Keratinocyte (primary cell): ENCODE measurements around the gene LARGE1. TPM values are rescaled to one million over a fixed set of nuclear protein-coding genes. Genes with fewer than 3 reads are reported as not detected.

ENCODE experiments used
- DNase-seq: peaks from one replicate; pipeline ENCODE4 v3.0.0-alpha.2; 2011; ENCODE audit warnings: low read depth, missing footprints, low spot score
- FAIRE-seq: peaks from 2 replicates; lab custom pipeline; 2011; peaks lifted over from hg19 to GRCh38; lab: Jason Lieb, UNC
- H2AFZ ChIP-seq: 2 replicates; pipeline ENCODE4 v1.6.0; 2012; ENCODE audit warnings: low read length, control low read depth, inconsistent platforms; ENCODE audit not compliant: control insufficient read depth
- H3K27ac ChIP-seq: 2 replicates; pipeline ENCODE4 v1.5.1; 2011; ENCODE audit warnings: low read length; ENCODE audit not compliant: control insufficient read depth, insufficient read depth
- H3K27me3 ChIP-seq: 3 replicates; pipeline ENCODE4 v1.6.0; 2011; ENCODE audit warnings: low read length; ENCODE audit not compliant: control insufficient read depth, insufficient read depth; ENCODE audit errors: extremely low read depth
- H3K36me3 ChIP-seq, 2 experiments: 2 replicates in 1 of 2; 3 replicates in 1 of 2; pipeline ENCODE4 v1.5.1; 2011; ENCODE audit warnings: low read length in 2 of 2, mild to moderate bottlenecking in 1 of 2; ENCODE audit not compliant: control insufficient read depth in 2 of 2, insufficient read depth in 2 of 2; ENCODE audit errors: extremely low read depth in 1 of 2
- H3K4me1 ChIP-seq: 3 replicates; pipeline ENCODE4 v1.5.1; 2011; ENCODE audit warnings: low read length; ENCODE audit not compliant: control insufficient read depth, insufficient read depth; ENCODE audit errors: extremely low read depth
- H3K4me2 ChIP-seq: 3 replicates; pipeline ENCODE4 v1.6.0; 2011; ENCODE audit warnings: low read depth, low read length; ENCODE audit not compliant: control insufficient read depth, insufficient read depth; ENCODE audit errors: extremely low read depth
- H3K4me3 ChIP-seq, 3 experiments: fragments of 200-600 bp in 1 of 3; sonication (generic) in 1 of 3; 2 replicates in 2 of 3; 3 replicates in 1 of 3; pipeline ENCODE4 v1.5.1; 2011 to 2016; ENCODE audit warnings: low read length in 3 of 3, mild to moderate bottlenecking in 3 of 3, control low read depth in 2 of 3, inconsistent platforms in 1 of 3, low read depth in 1 of 3, mixed read lengths in 1 of 3, mixed run types in 1 of 3, moderate library complexity in 1 of 3; ENCODE audit not compliant: control insufficient read depth in 2 of 3, insufficient read depth in 2 of 3; ENCODE audit errors: extremely low read depth in 1 of 3
- H3K79me2 ChIP-seq: 2 replicates; pipeline ENCODE4 v1.6.0; 2012; ENCODE audit warnings: low read length; ENCODE audit not compliant: control insufficient read depth, insufficient read depth
- H3K9ac ChIP-seq: 3 replicates; pipeline ENCODE4 v1.6.0; 2011; ENCODE audit warnings: low read length; ENCODE audit not compliant: control insufficient read depth, insufficient read depth; ENCODE audit errors: extremely low read depth
- H3K9me1 ChIP-seq: 3 replicates; pipeline ENCODE4 v1.6.0; 2011; ENCODE audit warnings: low read length; ENCODE audit not compliant: control insufficient read depth, insufficient read depth; ENCODE audit errors: extremely low read depth
- H3K9me3 ChIP-seq: 2 replicates; pipeline ENCODE4 v1.5.1; 2012; ENCODE audit warnings: low read depth, low read length; ENCODE audit not compliant: control insufficient read depth
- H4K20me1 ChIP-seq: 3 replicates; pipeline ENCODE4 v1.6.0; 2011; ENCODE audit warnings: low read length; ENCODE audit not compliant: control insufficient read depth, insufficient read depth; ENCODE audit errors: extremely low read depth
- EZH2 ChIP-seq: IDR thresholded peaks from one replicate; pipeline ENCODE4 v1.6.1; 2012; ENCODE audit warnings: inconsistent platforms, mild to moderate bottlenecking, low read length, moderate library complexity
- dilution Hi-C: fragments of 300-500 bp; cut with MboI; formaldehyde crosslinking; loops from one replicate; pipeline ENCODE4 v1.7.0; 2020; ENCODE audit warnings: low sequenced_read_pairs; ENCODE audit not compliant: extremely low pct_ligation_motif_present
- polyA plus RNA-seq, 5 experiments: library from polyadenylated mRNA; depleted of rRNA in 3 of 5; stranded (reverse) in 3 of 5; stranded (forward) in 1 of 5; unstranded in 1 of 5; fragments of >200 nt; gene quantifications; 1 replicate in 1 of 5; 2 replicates in 3 of 5; 3 replicates in 1 of 5; pipeline versions ENCODE4 v1.2.1 to v1.2.3, GENCODE V29; 2011 to 2012; ENCODE audit warnings: missing spikeins in 2 of 5, low read depth in 1 of 5, low replicate concordance in 1 of 5
- TF ChIP-seq, protein P1 (sequence below), 3 experiments: IDR thresholded peaks in 1 of 3; conservative IDR thresholded peaks in 1 of 3; optimal IDR thresholded peaks in 1 of 3; 2 replicates in 2 of 3; 3 replicates in 1 of 3; pipeline versions ENCODE3 to v1.5.1; 2011; ENCODE audit warnings: low read length in 3 of 3, mild to moderate bottlenecking in 3 of 3, moderate library complexity in 2 of 3, control low read depth in 1 of 3, inconsistent platforms in 1 of 3; ENCODE audit not compliant: insufficient read depth in 2 of 3; ENCODE audit errors: extremely low read depth in 1 of 3

The LARGE1 gene
- polyA plus RNA-seq, 1 donor (not counting 4 experiments of a cell fraction or from before 2014, with no cell fraction given), result 4.5 TPM

DNA sequence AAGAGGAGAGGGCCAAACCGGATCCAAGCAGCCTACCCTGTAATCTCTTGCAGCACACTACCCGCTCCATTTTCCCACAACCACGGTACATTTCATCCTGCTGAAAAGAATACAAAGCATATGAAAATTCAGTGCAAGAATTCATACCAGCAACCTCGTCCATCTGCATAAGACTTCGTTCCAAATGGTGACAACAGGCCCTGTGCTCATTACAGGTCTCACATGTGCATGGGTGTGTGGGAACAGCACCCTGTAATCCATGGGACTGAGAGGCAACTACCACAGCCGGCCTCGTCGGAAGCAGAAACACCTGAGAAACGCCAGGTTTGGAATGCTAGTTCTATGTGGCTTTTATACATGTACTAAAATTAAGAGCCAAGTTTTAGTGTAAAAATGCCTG lies 52.3 kb downstream of the LARGE1 start:
- TF ChIP-seq EZH2, result no peak
- TF ChIP-seq, protein P1, sequence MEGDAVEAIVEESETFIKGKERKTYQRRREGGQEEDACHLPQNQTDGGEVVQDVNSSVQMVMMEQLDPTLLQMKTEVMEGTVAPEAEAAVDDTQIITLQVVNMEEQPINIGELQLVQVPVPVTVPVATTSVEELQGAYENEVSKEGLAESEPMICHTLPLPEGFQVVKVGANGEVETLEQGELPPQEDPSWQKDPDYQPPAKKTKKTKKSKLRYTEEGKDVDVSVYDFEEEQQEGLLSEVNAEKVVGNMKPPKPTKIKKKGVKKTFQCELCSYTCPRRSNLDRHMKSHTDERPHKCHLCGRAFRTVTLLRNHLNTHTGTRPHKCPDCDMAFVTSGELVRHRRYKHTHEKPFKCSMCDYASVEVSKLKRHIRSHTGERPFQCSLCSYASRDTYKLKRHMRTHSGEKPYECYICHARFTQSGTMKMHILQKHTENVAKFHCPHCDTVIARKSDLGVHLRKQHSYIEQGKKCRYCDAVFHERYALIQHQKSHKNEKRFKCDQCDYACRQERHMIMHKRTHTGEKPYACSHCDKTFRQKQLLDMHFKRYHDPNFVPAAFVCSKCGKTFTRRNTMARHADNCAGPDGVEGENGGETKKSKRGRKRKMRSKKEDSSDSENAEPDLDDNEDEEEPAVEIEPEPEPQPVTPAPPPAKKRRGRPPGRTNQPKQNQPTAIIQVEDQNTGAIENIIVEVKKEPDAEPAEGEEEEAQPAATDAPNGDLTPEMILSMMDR (optimal IDR thresholded peaks at IDR 0.05 in 1 of 3, IDR thresholded peaks at IDR 0.05 in 1 of 3, conservative IDR thresholded peaks at IDR 0.05 in 1 of 3; ENCODE audit: extremely low read depth in 1 of 3, insufficient read depth in 2 of 3, low read length in 3 of 3), result no peak
- no peak overlapping the region for H3K9ac ChIP-seq
- H3K4me3 ChIP-seq, result no peak overlapping the region
- peaks cover 1% of the 10 kb centered on the region for H3K4me1 ChIP-seq
- H3K9me1 ChIP-seq, result no peaks in the 10 kb centered on the region
- H2AFZ ChIP-seq, result no peak overlapping the region
- DNase-seq (no peak), FAIRE-seq (no peak)
- dilution Hi-C loops, result no loop called here
- no peaks in the 10 kb centered on the region for H4K20me1 ChIP-seq
- peaks cover 2% of the 10 kb centered on the region for H3K79me2 ChIP-seq
- no peaks in the 10 kb centered on the region for H3K27me3 ChIP-seq
- H3K27ac ChIP-seq, result no peak overlapping the region
- H3K9me3 ChIP-seq, result no peaks in the 10 kb centered on the region
- H3K36me3 ChIP-seq, result no peaks in the 10 kb centered on the region
- no peak overlapping the region for H3K4me2 ChIP-seq

DNA sequence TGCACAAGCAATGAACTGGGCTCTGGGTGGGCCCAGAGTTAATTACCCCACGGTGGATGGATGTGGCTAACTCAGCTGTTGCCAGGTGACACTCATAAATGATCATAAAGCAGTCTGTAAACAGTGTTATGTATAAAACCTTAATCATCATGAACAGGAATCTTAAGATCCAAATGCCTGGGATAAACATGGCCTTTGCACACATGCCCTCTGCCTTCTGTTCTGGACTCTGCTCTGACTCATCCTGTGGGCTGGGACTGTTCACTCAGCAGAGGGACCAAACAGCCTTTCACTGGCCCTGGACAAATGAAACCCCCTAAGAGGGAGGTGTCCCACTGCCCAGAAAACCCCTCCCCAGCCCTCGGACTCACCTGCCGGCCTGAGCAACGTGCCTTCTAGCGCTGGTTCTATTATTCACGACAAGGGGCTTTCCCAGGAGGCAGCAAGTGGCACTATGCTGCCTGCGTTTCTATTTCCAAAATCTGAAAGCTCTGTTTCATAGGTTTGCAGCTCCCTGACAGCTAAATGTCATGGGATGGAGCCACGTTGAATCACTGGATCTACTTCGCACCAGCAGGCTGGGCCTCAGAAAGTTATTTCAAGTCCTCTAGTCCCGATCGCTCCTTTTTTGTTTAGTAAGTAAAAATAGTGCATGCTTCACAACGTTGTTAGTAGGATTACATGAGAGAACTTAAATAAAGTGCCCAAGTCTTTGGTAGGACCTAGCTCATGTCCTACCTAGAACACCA lies 53.0 kb downstream of the LARGE1 start:
- Histone ChIP-seq H3K4me2 (no peak overlapping the region), H3K9me3 (no peaks in the 10 kb centered on the region), H3K27ac (no peak overlapping the region), H2AFZ (no peak overlapping the region), H3K9ac (no peak overlapping the region), H4K20me1 (no peaks in the 10 kb centered on the region), H3K79me2 (peaks cover 2% of the 10 kb centered on the region), H3K4me1 (no peaks in the 10 kb centered on the region), H3K9me1 (no peaks in the 10 kb centered on the region), H3K4me3 (no peak overlapping the region), H3K36me3 (no peaks in the 10 kb centered on the region), H3K27me3 (no peaks in the 10 kb centered on the region)
- dilution Hi-C loops, result no loop called here
- no peak for DNase-seq
- FAIRE-seq, result no peak
- no peak for TF ChIP-seq EZH2
- TF ChIP-seq, protein P1 (optimal IDR thresholded peaks at IDR 0.05 in 1 of 3, IDR thresholded peaks at IDR 0.05 in 1 of 3, conservative IDR thresholded peaks at IDR 0.05 in 1 of 3; ENCODE audit: extremely low read depth in 1 of 3, insufficient read depth in 2 of 3, low read length in 3 of 3), result no peak
